Measurements from ENCODE around the gene CACNA2D4. TPM values are rescaled to one million over a fixed set of nuclear protein-coding genes. Genes with fewer than 3 reads are reported as not detected.

CACNA2D4 gene
- total RNA-seq, 1 donor: 0.72 TPM

DNA sequence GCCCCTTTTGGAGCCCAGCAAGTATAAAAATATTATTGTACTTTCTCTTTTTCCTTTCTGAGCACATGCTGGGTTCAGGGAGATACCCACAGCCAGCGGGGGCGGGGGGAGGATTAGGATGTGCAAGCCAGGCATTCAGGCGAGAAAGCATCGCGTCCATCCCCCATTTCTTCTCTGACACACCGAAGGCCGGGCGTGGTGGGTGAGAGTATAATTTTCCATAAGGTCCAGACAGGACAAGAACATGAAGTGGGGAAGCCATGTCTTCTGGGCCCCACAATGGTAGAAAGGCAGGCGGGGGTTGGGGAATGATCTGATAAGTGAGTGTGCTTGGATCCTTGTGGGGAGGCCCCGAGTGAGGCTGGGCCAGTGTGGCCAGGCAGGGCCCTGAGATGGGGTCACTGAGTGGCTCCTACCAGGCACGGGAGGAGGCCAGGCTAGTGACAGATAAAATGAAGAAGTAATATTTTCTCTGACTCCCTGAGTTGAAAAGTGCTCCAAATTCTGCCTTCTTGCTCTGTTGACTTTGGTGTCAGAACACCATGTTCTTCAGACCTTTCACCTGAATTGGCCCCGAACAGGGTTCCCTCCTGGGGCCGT is 108.8 kb downstream of the CACNA2D4 start:
- TF ChIP-seq, protein P1, sequence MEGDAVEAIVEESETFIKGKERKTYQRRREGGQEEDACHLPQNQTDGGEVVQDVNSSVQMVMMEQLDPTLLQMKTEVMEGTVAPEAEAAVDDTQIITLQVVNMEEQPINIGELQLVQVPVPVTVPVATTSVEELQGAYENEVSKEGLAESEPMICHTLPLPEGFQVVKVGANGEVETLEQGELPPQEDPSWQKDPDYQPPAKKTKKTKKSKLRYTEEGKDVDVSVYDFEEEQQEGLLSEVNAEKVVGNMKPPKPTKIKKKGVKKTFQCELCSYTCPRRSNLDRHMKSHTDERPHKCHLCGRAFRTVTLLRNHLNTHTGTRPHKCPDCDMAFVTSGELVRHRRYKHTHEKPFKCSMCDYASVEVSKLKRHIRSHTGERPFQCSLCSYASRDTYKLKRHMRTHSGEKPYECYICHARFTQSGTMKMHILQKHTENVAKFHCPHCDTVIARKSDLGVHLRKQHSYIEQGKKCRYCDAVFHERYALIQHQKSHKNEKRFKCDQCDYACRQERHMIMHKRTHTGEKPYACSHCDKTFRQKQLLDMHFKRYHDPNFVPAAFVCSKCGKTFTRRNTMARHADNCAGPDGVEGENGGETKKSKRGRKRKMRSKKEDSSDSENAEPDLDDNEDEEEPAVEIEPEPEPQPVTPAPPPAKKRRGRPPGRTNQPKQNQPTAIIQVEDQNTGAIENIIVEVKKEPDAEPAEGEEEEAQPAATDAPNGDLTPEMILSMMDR (IDR thresholded peaks at IDR 0.05; ENCODE audit: extremely low read depth, low read depth, low read length): no peak
- Histone ChIP-seq H3K79me2 (ENCODE audit: insufficient read depth, low read length) (no peaks in the 10 kb centered on the region), H2AFZ (ENCODE audit: low read length) (peak overlapping the region; percentile 37), H4K20me1 (ENCODE audit: insufficient read depth, low read length) (no peaks in the 10 kb centered on the region), H3K4me1 (ENCODE audit: insufficient read depth, low read length) (peaks cover 2% of the 10 kb centered on the region), H3K27ac (ENCODE audit: low read depth, low read length) (no peak overlapping the region), H3K4me3 (ENCODE audit: insufficient read depth, low read length) (no peak overlapping the region), H3K4me2 (ENCODE audit: insufficient read depth, low read length) (no peak overlapping the region), H3K9me3 (ENCODE audit: low read depth, low read length) (no peaks in the 10 kb centered on the region), H3K27me3 (ENCODE audit: insufficient read depth, low read length) (peaks cover 11% of the 10 kb centered on the region), H3K36me3 (ENCODE audit: insufficient read depth, low read length) (no peaks in the 10 kb centered on the region)
- DNase-seq (ENCODE audit: insufficient read length, low spot score, missing footprints): no peak

DNA sequence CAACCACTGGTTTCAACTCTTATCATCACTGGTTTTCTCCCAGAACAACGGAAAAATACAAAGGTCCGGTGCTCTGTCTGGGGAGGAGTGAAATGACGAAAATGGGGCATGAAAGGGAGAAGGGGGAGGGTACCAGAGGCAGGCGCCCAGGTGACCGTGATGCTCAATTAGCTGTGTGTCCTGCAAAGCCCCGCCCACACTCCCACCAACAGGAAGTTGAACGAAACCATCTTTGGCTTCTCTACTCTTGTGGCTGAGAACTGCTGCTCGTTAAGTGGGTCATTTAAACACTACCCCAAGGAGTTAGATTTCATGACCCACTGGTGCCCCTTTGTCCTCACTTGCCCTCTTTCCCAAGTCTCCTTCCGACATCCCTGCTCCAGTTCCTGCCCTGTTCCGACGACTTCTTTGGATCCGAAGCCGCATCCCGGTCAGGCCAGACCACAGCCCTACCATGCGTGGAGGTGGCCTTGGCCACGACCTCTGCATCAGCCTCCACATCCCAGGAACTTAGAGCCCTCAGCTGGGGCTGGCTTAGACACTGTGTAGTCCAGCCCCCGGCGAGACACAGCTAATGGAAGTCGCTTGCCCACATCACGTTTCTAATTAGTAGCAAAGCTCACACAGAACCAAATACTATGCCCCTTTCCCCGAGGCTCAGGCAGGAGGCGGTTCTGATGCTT is 109.5 kb downstream of the CACNA2D4 start:
- H3K4me2 ChIP-seq (ENCODE audit: insufficient read depth, low read length): no peak overlapping the region
- no peak overlapping the region for H3K27ac ChIP-seq (ENCODE audit: low read depth, low read length)
- H3K4me3 ChIP-seq (ENCODE audit: insufficient read depth, low read length): no peak overlapping the region
- H3K4me1 ChIP-seq (ENCODE audit: insufficient read depth, low read length): peaks cover 3% of the 10 kb centered on the region
- TF ChIP-seq, protein P1 (IDR thresholded peaks at IDR 0.05; ENCODE audit: extremely low read depth, low read depth, low read length): no peak
- H4K20me1 ChIP-seq (ENCODE audit: insufficient read depth, low read length): no peaks in the 10 kb centered on the region
- DNase-seq (ENCODE audit: insufficient read length, low spot score, missing footprints): peak; percentile 47
- H3K36me3 ChIP-seq (ENCODE audit: insufficient read depth, low read length): no peaks in the 10 kb centered on the region
- no peak overlapping the region for H2AFZ ChIP-seq (ENCODE audit: low read length)
- H3K9me3 ChIP-seq (ENCODE audit: low read depth, low read length): no peaks in the 10 kb centered on the region
- no peaks in the 10 kb centered on the region for H3K79me2 ChIP-seq (ENCODE audit: insufficient read depth, low read length)
- H3K27me3 ChIP-seq (ENCODE audit: insufficient read depth, low read length): peaks cover 4% of the 10 kb centered on the region

DNA sequence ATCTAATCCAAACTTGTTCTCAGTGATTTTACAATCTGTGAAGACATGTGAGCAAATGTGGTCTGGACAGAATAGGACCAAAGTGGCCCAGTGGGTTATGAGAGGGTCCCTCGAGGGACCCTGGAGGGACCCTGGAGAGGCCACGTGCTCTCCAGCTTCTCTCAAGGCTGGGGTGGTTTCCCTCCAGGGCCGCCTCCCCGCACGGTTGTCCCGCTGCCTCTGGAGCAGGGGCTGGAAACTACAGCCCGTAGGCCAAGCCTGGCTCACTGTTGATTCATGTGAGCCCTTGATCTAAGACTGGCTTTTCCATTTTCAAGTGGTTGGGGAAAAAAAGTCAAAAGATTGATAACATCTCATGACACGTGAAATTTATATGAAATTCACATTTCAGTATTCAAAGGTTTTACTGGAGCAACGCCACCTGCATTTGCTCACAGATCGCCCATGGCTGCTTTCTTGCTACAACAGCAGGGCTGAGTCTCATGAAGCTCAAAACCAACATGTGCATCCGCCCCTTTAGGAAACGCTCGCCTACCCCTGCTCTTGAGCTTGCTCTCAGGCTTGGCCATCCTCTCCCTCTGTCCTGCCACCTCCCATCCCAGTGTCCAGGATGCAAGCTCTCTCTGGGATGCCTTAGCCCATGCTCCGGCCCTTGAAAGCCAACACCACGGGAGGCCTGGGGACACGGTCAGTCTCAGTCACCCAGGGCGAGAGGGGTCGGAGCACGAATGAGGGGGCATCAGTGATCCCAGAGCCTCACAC is 110.2 kb downstream of the CACNA2D4 start:
- Histone ChIP-seq H3K36me3 (ENCODE audit: insufficient read depth, low read length) (no peaks in the 10 kb centered on the region), H4K20me1 (ENCODE audit: insufficient read depth, low read length) (no peaks in the 10 kb centered on the region), H3K27me3 (ENCODE audit: insufficient read depth, low read length) (no peaks in the 10 kb centered on the region), H3K4me2 (ENCODE audit: insufficient read depth, low read length) (no peak overlapping the region), H3K9me3 (ENCODE audit: low read depth, low read length) (no peaks in the 10 kb centered on the region), H3K4me1 (ENCODE audit: insufficient read depth, low read length) (peaks cover 3% of the 10 kb centered on the region), H3K4me3 (ENCODE audit: insufficient read depth, low read length) (no peak overlapping the region), H3K79me2 (ENCODE audit: insufficient read depth, low read length) (no peaks in the 10 kb centered on the region), H3K27ac (ENCODE audit: low read depth, low read length) (no peak overlapping the region), H2AFZ (ENCODE audit: low read length) (no peak overlapping the region)
- DNase-seq (ENCODE audit: insufficient read length, low spot score, missing footprints): no peak
- TF ChIP-seq, protein P1 (IDR thresholded peaks at IDR 0.05; ENCODE audit: extremely low read depth, low read depth, low read length): no peak
